B cell (primary cell): ENCODE measurements around the gene ELAVL3. TPM values are rescaled to one million over a fixed set of nuclear protein-coding genes. Genes with fewer than 3 reads are reported as not detected.
A peak's percentile ranks its signal among the peaks of the same experiment; 100 is the strongest.

ENCODE experiments used
- ATAC-seq: fragments of 200-7000 bp; cut with Tn5 transposase; one replicate; pipeline ENCODE4 v1.10.0; 2021; ENCODE audit warnings: low read depth, mild to moderate bottlenecking, moderate number of reproducible peaks, moderate library complexity
- CTCF ChIA-PET: fragments of 350-600 bp; sonication (Branson Sonifier 250); formaldehyde crosslinking; loops from one replicate; lab custom pipeline; 2021; ENCODE audit warnings: antibody characterized with exemption, inconsistent platforms; lab: Charles Lee
- POLR2A ChIA-PET: fragments of 350-600 bp; sonication (Branson Sonifier 250); formaldehyde crosslinking; loops from one replicate; lab custom pipeline; 2021; ENCODE audit warnings: antibody characterized with exemption; lab: Charles Lee
- DNase-seq: peaks from one replicate; pipeline ENCODE4 v3.0.0; 2013
- H2AFZ ChIP-seq: 2 replicates; pipeline ENCODE4 v1.6.1; 2012; ENCODE audit warnings: mild to moderate bottlenecking, low read depth, low read length; ENCODE audit not compliant: insufficient read depth, poor library complexity, severe bottlenecking
- H3K27ac ChIP-seq, 2 donors: 1 replicate in 1 of 2; 2 replicates in 1 of 2; pipeline ENCODE4 v1.5.1; 2012 to 2013; ENCODE audit warnings: low read length in 2 of 2, mild to moderate bottlenecking in 2 of 2, moderate library complexity in 1 of 2
- H3K27me3 ChIP-seq, 4 experiments: fragments of 200-600 bp in 1 of 4; sonication (generic) in 1 of 4; replicated peaks in 1 of 4; 1 replicate in 2 of 4; 2 replicates in 2 of 4; pipeline versions ENCODE4 v1.6.1 to v1.7.0; 2013 to 2016; ENCODE audit warnings: low read length in 3 of 4, mild to moderate bottlenecking in 2 of 4, mixed read lengths in 1 of 4, moderate library complexity in 1 of 4; ENCODE audit not compliant: insufficient read depth in 4 of 4, control insufficient read depth in 3 of 4; ENCODE audit errors: control extremely low read depth in 1 of 4
- H3K36me3 ChIP-seq, 2 experiments: replicated peaks in 1 of 2; 1 replicate in 1 of 2; 2 replicates in 1 of 2; pipeline versions ENCODE4 v1.6.1 to v1.7.1; 2013; ENCODE audit warnings: low read length in 1 of 2; ENCODE audit not compliant: insufficient read depth in 2 of 2, control insufficient read depth in 1 of 2; ENCODE audit errors: control extremely low read depth in 1 of 2, extremely low read depth in 1 of 2
- H3K4me1 ChIP-seq, 2 donors: fragments of 200-600 bp in 1 of 2; sonication (generic) in 1 of 2; 1 replicate in 1 of 2; 2 replicates in 1 of 2; pipeline versions ENCODE4 v1.5.1 to v1.6.1; 2013 to 2017; ENCODE audit warnings: low read length in 2 of 2; ENCODE audit not compliant: control insufficient read depth in 2 of 2, insufficient read depth in 2 of 2
- H3K4me2 ChIP-seq: replicated peaks from 2 replicates; pipeline ENCODE3; 2012; ENCODE audit warnings: mild to moderate bottlenecking, low read depth, low read length; ENCODE audit not compliant: poor library complexity, severe bottlenecking
- H3K4me3 ChIP-seq, 5 experiments: fragments of 200-600 bp in 1 of 5; sonication (generic) in 1 of 5; 1 replicate in 3 of 5; 2 replicates in 2 of 5; pipeline versions ENCODE4 v1.5.1 to v1.7.0; 2011 to 2016; ENCODE audit warnings: low read length in 4 of 5, mild to moderate bottlenecking in 4 of 5, low read depth in 2 of 5, control low read depth in 1 of 5, moderate library complexity in 1 of 5; ENCODE audit not compliant: insufficient read depth in 1 of 5; ENCODE audit errors: control extremely low read depth in 1 of 5, extremely low read depth in 1 of 5
- H3K79me2 ChIP-seq: fragments of 200-600 bp; sonication (generic); one replicate; pipeline ENCODE4 v1.6.0; 2016; ENCODE audit warnings: low read length; ENCODE audit not compliant: control insufficient read depth, insufficient read depth
- H3K9ac ChIP-seq: fragments of 200-600 bp; sonication (generic); 2 replicates; pipeline ENCODE4 v1.6.1; 2017; ENCODE audit warnings: mild to moderate bottlenecking, low read length, moderate library complexity
- H3K9me3 ChIP-seq, 3 donors: one replicate each; pipeline versions ENCODE4 v1.6.1 to v1.7.1; 2013; ENCODE audit warnings: low read length in 2 of 3; ENCODE audit not compliant: control insufficient read depth in 2 of 3, insufficient read depth in 1 of 3; ENCODE audit errors: control extremely low read depth in 1 of 3
- H4K20me1 ChIP-seq: 2 replicates; pipeline ENCODE4 v1.6.0; 2012; ENCODE audit warnings: mild to moderate bottlenecking, low read length; ENCODE audit not compliant: insufficient read depth, control insufficient read depth, poor library complexity, severe bottlenecking
- H3K27ac Mint-ChIP-seq: one replicate; pipeline ENCODE4 v1.8.0; 2021; ENCODE audit warnings: mixed read lengths
- H3K27me3 Mint-ChIP-seq: one replicate; pipeline ENCODE4 v1.8.0; 2021; ENCODE audit warnings: mixed read lengths
- H3K4me1 Mint-ChIP-seq: one replicate; pipeline ENCODE4 v1.8.0; 2021; ENCODE audit warnings: mixed read lengths
- H3K4me3 Mint-ChIP-seq: one replicate; pipeline ENCODE4 v1.8.0; 2021; ENCODE audit warnings: mixed read lengths
- H3K9me3 Mint-ChIP-seq: one replicate; pipeline ENCODE4 v1.8.0; 2022; ENCODE audit warnings: mixed read lengths; ENCODE audit not compliant: insufficient read depth
- CTCF ChIP-seq: fragments of 200-600 bp; IDR thresholded peaks from one replicate; pipeline ENCODE4 v1.8.0; 2022; ENCODE audit warnings: antibody characterized with exemption, mild to moderate bottlenecking
- EZH2 ChIP-seq: IDR thresholded peaks from 2 replicates; pipeline ENCODE4 v1.6.1; 2012; ENCODE audit warnings: borderline replicate concordance, low read depth, mild to moderate bottlenecking, moderate library complexity, low read length; ENCODE audit not compliant: insufficient read depth, poor library complexity, severe bottlenecking
- WGBS: methylation state at CpG from one replicate; pipeline ENCODE4 v1.1.5; 2013; ENCODE audit warnings: missing lambda C conversion rate; ENCODE audit not compliant: insufficient coverage; 5-methylcytosine and 5-hydroxymethylcytosine counted together
- intact Hi-C: fragments of 100-400 bp; cut with micrococcal nuclease; formaldehyde crosslinking; loops from one replicate; pipeline ENCODE4 v1.10.0; 2022
- polyA plus RNA-seq: library from polyadenylated mRNA; depleted of rRNA; stranded (reverse); fragments of >200 nt; gene quantifications from 2 replicates; pipeline ENCODE4 v1.2.3, GENCODE V29; 2012
- total RNA-seq, 2 donors: library from RNA; stranded (reverse); fragments of 120-200 nt in 1 of 2; gene quantifications; 1 replicate in 1 of 2; 2 replicates in 1 of 2; pipeline versions ENCODE4 v1.2.3 to v1.2.4, GENCODE V29; 2013 to 2022

Gene ELAVL3
- total and polyA plus RNA-seq, 2 donors (not counting 1 experiment from before 2014, with no cell fraction given) = 0.01 TPM; not detected in 1

GRCh38 chr19:11435057-11435832 lies 45.6 kb downstream of the ELAVL3 start, which contains the start of the genes ODAD3 and PRKCSH:
TSS of gene ODAD3 (minus strand) at chr19:11435121. CDS start at chr19:11435016, 105 bp downstream.
TSS of gene PRKCSH (plus strand) at chr19:11435635. CDS start at chr19:11436118, 483 bp downstream.
- Mint-ChIP-seq H3K9me3 (no peaks in the 10 kb centered on the region), H3K27ac (peak within 1 kb of the TSS; percentile 88), H3K27me3 (no peaks in the 10 kb centered on the region), H3K4me1 (peaks cover 29% of the 10 kb centered on the region), H3K4me3 (peak within 1 kb of the TSS; percentile 96)
- DNase-seq (peak; percentile 99), ATAC-seq (peak; percentile 88)
- no peaks in the 10 kb centered on the region for H3K27me3 ChIP-seq
- peaks cover 28% of the 10 kb centered on the region for H3K79me2 ChIP-seq
- 1% methylated on average over 50 of the region's 53 CpGs for WGBS
- peak within 1 kb of the TSS; percentile 99 for H2AFZ ChIP-seq
- ChIA-PET POLR2A (interaction anchor here (0.5 to 1.4 kb wide), 8 partner anchors 13 to 569 kb away, joined by 3 to 15 read pairs (median 5); partner anchors contain the start of gene SWSAP1), CTCF (interaction anchor here (0.6 to 1.4 kb wide), 13 partner anchors 8 to 141 kb away, joined by 3 to 17 read pairs (median 4); partner anchors contain the start of genes RGL3 and SWSAP1)
- H3K27ac ChIP-seq = peak within 1 kb of the TSS; percentile 70 to 92
- H3K4me1 ChIP-seq = peaks cover 27 to 40% of the 10 kb centered on the region in 2 donors
- H3K4me3 ChIP-seq = peak within 1 kb of the TSS; percentile 76 to 95 (median 80)
- TF ChIP-seq CTCF (peak; percentile 94), EZH2 (no peak)
- peaks cover 0 to 23% of the 10 kb centered on the region in 2 experiments for H3K36me3 ChIP-seq
- peaks cover 0 to 2% (median 0%) of the 10 kb centered on the region in 3 donors for H3K9me3 ChIP-seq
- no peaks in the 10 kb centered on the region for H4K20me1 ChIP-seq
- H3K4me2 ChIP-seq = peak within 1 kb of the TSS; percentile 97
- peak within 1 kb of the TSS; percentile 95 for H3K9ac ChIP-seq
- intact Hi-C loops = loop anchor here (1.0 to 5.0 kb wide), 7 partner anchors 13 to 147 kb away; partner anchors contain the start of genes CCDC159, SWSAP1, TMEM205 and ZNF653
